DMS153 treated with DMSO at 0.1 percent for 48 hours (cell line): Measurements from ENCODE around the gene TWF1.
"Not testable (repeated sequence)": the region's sequence is repeated elsewhere in the genome, so short reads cannot be mapped to it uniquely, and the experiment has no call there.

Source experiments
- DNase-seq: peaks from one replicate; lab custom pipeline; 2025; ENCODE audit not compliant: unreplicated experiment; lab: John Stamatoyannopoulos, UW

TWF1 gene

DNA sequence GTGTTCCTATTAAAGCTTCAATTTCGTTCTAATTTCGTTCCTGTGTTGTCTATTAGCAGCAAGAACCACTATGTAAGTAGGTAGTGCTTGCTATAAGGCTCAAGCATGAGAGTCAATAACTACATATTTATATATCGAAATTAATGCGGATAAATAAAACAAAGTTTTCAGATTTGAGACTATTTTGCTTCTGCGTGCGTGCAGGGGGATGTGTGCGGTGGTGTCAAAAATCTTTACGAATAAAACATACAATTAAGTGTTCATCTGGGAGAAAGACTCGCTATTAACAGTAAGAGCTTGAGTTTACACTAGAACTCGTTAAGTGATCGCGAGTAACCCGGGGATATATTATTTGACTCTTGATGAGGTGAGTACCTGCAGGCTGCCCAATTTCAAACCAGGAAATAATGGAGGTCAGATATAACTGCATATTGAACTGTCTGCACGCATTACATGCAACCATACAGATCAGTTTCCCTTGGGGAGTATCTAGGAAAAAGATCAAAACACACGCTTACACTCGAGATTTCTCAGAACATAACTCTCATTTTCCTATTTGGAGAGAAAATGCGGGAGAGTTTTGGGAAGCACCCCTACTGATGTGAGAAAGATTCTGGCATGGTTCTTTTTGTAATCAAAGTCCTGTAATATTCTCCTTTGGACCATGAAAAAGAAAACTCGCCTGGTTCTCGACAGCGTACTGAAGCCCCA lies 813 bp downstream of the TWF1 start:
- DNase-seq: no peak

DNA sequence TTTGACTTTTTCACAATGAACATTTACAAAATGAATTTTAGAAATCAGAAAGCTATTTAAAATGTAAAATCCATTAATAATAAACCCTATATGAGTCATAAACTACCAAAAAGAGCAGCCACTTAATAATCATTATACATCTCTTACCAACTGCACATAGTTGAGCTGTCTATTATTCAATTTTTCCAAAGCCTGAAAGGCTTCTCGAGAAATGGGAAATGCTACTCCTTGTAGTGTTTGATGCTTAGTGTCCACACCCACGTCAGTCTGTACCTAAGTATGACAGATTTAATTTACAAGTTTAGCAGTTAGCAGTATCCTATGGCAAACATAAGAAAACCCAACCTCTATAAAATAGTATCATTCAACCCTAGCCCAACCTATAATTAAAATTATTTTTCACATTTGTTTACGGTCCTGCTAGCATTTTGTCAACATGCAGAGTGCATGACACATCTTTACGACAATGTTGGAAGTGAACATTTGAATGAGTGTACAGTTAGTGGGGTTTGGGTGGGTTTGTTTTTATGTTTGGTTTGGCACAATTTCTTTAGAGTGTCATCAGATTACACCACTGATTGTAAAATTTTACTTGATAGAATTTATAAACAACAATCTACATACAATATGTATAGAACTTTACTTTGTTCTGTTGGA lies 8.4 kb downstream of the TWF1 start:
- no peak for DNase-seq

DNA sequence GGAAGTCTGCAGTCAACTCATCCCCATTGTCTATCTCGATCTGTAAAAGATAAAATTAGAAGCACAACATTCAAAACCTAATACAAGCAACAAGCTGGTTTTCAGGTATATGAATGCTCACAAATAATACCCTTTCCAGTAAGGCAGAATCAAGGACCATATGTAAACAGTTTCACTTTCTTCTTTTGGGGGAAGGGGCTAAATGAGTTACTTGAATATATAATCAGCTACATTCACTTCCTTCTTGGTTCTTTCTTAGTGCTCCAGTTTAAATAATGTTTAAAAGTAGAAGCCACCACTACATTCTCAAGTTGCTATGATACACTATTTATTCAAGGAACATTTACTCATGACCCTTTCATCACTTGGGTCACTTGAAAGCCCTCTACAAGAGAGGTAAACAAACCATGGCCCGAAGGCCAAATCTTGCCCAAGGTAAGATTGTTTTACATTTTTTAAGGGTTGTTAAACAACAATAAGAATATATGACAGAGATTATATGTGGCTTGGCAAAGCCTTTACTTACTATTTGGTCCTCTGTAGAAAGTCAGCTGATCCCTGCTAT lies 10.3 kb downstream of the TWF1 start:
- DNase-seq: no peak

DNA sequence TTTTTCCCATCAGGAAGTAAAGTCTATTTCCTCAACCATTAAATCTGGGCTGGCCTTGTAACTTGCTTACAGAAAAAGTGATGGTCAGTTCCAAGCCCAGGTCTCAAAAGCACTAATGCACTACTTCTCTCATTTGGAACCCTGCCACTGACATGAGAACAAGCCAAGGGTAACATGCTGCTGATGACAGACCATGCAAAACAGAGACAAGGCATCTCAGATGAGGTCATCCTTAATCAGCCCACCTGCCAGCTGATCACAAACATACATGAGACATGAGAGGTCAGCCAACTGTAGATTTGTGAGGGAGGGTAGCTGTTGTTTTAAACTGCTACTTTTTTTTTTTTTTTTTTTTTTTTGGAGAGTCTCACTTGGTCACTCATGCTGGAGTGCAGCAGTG lies 16.2 kb downstream of the TWF1 start:
- no peak for DNase-seq

DNA sequence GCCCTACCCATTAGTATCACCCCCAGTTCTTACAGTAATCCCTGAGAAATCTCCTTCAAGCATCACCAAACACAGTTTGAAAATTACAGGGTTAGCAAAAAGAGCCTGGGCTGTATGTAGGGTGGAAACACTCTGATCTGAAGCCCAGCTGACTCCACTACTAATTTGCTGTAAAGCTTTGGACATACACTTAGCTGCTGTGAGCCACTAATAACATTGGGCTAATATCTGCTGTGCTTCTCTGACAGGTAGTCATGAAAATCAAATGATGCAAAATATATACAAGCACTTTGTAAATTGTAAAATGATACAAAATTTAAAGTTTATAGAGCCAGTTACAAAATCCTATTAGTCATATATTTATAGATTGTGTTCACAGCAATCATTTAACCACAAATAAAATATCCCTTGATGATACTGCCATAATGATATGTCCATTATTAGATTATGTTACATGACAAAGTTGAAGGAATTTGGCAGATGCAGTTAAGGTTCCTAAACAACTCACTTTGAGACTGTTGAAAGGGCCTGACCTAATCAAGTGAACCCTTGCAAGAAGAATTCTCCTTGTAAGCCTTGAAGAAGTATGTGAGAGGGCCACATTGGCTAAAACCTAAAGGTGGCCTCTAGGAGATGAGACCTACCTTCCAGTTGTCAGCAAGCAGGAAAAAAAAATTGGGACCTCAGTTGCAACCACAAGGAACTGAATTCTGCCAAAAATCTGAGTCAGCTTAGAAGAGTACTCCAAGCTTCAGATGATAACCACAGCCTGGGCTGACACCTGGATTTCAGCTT lies 19.0 kb downstream of the TWF1 start:
- DNase-seq: no peak

DNA sequence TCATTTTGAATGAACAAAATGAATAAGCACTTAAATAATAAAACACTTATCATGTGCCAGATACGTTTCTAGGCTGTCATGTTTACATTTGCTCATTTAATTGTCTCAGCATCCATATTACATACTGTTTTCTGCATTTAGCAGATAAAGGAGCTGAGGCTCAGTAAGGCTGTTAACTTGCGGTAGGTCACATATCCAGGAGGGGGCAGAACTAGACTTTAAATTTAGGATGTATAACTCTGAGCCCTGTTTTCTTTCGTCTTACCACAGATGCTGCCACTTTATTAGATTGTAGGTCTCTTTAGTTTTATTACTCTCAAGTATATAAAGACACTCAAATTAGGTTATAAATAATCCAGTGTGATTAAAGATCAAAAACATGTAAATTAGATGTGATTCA lies 29.6 kb downstream of the TWF1 start:
- no peak for DNase-seq

DNA sequence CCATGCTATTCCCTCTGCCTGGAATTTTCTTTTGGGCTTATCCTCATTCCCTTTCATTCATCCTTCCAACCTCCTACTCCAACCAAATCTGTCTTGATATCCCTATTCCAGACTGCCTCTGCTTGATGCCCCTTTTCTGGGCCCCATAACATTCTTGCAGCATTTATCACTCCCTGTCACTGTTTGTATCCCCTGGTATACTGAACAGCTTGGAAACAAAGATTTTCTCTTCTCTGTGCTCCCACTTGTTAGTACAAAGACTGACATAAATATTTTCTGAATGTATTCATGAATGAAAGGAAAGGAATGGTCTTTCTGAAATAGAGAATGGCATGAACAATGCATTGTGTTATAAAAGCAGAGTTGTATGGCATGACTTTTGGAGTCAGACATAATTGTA lies 39.8 kb downstream of the TWF1 start:
- no peak for DNase-seq

DNA sequence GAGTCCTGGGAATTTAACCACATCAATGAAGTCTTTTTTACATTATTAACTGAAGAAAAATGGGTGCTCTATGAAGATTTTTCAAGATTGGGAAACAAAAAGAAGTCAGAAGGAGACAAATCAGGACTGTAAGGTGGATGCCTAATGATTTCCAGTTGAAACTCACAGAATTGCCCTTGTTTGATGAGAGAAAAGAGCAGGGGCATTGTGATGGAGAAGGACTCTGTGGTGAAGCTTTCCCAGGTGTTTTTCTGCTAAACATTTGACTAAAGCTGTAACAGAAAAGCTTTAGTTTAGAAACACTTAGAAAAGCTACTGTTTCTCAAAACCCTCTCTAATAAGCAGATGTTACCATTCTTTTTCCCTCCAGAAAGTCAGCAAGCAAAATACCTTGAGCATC lies 41.6 kb downstream of the TWF1 start:
- no peak for DNase-seq

DNA sequence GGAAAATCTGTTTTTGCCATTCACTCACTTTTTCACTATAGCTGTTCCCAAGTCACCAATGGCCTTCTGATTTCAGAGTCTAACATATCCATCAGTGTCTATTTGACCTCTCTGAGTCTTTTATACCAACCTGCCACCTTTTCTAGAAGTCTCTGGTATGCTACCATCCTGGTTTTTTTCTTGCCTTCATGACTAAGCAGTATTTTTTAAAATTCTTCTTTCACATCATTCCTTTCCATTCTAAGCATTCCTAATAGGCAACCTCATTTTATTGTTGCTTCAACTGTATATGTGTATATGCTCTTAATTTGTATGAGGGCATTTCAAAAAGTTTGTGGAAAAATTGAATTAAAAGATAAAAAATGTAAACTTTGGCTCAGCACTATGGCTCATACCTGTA lies 42.3 kb downstream of the TWF1 start:
- no peak for DNase-seq

DNA sequence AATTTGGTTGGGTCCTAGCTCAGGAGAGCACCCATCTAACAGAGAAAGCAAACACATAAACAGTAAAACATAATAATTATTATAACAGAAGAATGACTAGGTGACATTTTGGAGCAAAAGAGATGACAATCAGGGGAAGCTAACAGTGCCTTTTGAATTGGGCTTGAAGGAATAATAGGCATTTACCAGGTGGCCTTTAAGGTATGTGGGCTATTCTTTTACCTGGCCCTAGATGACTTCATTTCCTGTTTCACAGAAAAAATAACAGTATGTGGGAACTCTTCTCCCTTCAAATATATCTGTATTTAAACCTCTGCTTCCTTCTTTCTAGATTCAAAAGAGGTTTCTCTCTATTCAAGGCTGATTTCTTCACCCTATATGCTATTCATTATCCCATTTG lies 43.5 kb downstream of the TWF1 start:
- DNase-seq: no peak

DNA sequence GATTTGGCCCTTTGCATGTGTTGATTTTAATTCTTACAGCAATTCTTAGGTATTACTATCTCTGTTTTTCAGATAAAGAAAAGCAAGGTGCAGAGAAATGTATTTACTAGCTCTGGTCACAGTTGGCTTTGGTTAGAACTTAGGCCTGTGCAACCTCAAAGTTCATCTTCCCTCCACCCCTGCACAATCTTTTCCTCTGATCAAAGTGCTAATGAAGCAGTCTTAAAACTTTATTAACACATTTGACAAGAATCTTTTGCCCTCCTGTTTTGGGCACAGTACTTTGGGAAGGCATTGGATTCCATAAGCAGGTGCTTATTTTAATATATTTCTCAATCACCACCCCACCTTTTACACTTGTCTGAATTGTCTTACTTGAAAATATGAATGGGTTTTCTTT lies 44.6 kb downstream of the TWF1 start:
- no peak for DNase-seq

DNA sequence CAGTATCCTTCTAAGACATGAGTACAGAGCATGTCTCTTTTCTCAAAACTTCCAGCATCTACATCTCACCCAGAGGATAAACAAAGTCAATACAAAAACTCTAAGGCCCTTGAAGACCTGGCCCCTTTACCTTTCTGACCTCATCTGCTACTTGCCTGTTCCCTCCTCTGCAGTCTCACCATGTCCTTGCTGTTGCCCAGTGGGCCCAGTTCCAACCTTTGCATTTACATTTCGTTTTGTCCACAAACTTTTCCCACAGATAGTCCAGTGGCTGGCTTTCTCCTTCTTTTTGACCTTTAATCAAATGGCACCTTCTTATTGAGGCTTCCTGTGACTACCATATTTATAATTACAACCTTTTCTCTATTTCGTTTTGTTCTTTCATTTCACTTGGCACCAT lies 45.7 kb downstream of the TWF1 start:
- no peak for DNase-seq

DNA sequence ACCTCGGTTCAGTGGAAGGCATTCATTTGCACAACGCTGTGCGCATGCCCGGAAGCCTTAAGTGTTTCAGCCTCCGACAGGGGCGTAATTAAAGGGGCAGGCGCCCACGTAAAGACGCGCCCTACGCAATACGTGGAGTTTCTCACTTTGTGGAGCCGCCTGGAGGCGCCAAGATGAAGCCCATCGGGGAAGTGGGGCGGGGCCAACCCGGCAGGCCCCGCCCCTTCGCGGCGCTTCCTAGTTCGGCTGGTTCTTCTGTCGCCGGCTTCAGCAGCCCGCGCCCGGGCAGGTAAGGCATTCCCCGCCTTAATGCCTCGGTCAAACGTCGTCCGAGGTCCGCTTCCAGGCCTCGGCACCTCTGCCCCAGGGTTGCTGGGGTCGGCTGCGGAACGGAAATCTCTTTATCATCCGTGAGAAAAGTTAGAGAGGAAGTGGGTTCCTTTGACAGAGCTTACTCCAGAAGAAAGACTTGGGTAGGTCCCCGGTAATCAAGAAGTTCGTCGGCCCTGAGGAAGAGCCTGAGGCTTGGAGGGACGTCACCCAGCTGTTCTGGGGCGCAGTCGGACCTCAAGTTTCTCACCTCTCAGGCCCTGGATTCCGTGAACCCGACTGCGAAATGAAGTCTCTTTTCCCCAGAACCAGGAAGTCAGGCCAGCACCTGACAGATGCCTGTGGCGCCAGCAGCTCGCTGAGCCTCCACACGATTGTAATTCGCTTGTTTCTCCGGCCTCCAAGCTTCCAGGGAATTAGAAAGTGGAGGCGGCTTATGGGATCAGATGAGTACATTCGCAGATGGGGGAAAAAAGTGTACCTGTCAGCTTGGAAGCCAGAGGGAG lies 47.2 kb downstream of the TWF1 start, which contains the start of the genes IRAK4 and PUS7L:
Gene IRAK4, plus strand, starts transcription at position 224 of the 836 bp plus-strand sequence. CDS start 9,161 bp downstream, outside the sequence.
Gene PUS7L, minus strand, starts transcription at position 63 of the 836 bp plus-strand sequence. CDS start 3,545 bp downstream, outside the sequence.
- DNase-seq: peak; percentile 94

DNA sequence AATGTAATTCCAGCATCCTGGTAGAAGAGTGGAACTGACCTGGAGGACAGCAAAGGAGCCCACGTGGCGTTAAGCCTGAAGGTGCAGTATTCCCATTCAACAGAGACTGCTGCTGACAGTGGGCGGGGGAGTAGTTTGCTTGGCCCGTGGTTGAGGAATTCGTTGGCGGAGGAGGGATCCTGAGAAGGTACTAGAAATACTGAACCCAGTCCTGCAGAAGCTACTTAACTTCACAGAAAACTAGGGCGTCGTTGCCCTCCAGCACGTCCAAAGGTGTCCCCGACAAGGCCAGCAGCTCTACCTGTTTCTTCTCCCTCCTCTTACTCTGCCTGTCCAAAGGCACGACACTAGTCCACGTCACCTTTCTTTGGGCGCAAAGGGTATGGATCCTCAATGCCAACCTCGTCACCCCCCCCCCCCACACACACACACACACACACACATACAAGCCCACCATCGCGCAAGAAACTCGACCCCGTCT lies 47.8 kb downstream of the TWF1 start:
- no peak for DNase-seq

DNA sequence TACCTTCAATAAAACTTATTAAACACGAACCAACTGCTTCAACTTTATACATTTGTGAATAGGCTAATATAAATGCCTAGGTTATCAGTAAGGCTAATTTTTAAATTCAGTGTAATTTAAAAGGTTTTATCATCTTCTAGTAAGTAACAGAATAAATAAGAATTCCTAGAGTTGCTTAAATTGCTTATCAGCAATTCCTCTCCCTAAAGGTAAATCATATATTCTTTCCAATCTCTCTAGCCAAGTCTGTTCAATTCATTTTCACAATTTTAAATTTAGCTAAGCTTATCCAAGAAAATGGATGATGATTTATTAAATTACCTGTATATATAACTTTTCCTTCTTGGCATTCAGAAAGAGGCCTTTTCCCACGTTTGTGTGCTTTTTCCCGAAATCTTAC lies 52.1 kb downstream of the TWF1 start:
- no peak for DNase-seq

DNA sequence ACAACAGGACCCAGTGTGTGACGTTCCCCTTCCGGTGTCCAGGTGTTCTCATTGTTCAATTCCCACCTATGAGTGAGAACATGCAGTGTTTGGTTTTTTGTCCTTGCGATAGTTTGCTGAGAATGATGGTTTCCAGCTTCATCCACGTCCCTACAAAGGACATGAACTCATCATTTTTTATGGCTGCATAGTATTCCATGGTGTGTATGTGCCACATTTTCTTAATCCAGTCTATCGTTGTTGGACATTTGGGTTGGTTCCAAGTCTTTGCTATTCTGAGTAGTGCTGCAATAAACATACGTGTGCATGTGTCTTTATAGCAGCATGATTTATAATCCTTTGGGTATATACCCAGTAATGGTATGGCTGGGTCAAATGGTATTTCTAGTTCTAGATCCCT lies 54.8 kb downstream of the TWF1 start:
- DNase-seq: not testable (repeated sequence)

DNA sequence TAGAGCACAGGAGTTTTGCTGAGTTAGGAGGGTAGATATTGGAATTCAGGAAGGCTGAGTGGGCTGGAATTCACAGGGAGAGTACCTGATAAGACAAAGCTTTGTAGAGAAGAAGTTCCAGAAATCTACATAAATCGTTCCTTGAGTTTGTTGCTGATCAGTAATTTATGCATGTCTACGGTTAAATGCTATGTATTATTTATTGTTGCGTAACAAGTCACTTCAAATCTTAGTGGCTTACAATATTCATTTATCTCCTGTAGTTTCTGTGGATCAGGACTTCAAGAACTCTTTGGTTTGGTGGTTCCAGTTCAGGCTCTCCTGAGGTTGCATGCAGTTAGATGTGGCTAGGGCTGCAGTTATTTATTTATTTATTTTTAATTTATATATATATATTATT lies 55.3 kb downstream of the TWF1 start:
- DNase-seq: no peak

DNA sequence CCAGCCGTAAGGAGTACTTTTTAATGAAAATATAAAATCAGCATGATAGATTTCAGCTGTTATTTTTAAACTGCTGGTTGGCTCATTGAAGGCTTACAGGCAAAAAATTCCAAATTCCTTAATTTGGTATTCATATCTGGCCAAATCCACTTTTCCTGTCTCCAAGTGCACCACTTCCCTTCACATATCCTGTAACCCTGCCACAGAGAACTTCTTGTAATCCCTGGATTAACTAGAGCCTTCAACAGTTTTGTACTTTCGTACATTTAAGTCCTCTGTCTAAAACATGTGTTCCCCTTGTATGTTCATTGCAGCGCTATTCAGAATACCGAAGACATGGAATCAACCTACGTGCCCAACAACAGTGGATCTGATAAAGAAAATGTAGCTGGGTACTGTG lies 57.1 kb downstream of the TWF1 start:
- DNase-seq: no peak

DNA sequence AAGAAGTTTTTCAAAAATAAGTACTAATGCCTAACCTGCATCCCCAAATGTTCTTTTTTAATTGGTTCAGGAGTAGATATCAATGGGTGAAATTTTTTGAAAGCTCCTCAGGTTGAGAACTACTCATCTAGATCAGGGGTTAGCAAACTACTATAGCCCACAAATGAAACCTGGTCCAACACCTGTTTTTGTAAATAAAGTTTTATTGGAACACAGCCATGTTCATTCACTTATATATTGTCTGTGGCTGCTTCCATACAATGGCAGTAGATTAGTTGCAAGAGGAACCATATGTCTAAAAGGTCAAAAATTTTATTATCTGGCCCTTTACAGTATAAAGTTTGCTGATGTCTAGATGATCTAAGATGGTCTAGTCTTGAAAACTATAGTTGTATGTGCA lies 61.3 kb downstream of the TWF1 start:
- DNase-seq: no peak
